ENCODE measurements around the gene NADK. TPM values are rescaled to one million over a fixed set of nuclear protein-coding genes. Genes with fewer than 3 reads are reported as not detected.

Gene NADK
- total RNA-seq, 1 experiment from 2014 or later, result 86.2 TPM

GRCh38 chr1:1804301-1804700, 26.0 kb upstream of the NADK start:
- intact Hi-C loops (cut with micrococcal nuclease; ENCODE audit: unreplicated experiment), result no loop called here
- Histone ChIP-seq H3K27ac (ENCODE audit: low read depth, low read length, poor library complexity, severe bottlenecking) (no peak overlapping the region), H3K36me3 (ENCODE audit: insufficient read depth, low read length, poor library complexity, severe bottlenecking) (peaks cover 70% of the 10 kb centered on the region), H3K27me3 (replicated peaks; ENCODE audit: insufficient read depth, low read depth, low read length, poor library complexity) (no peaks in the 10 kb centered on the region), H3K4me1 (ENCODE audit: insufficient read depth, low read length, poor library complexity, severe bottlenecking) (no peaks in the 10 kb centered on the region), H3K4me3 (ENCODE audit: low read depth, low read length, poor library complexity, severe bottlenecking) (no peak overlapping the region), H3K9me3 (ENCODE audit: low read depth, low read length, poor library complexity, severe bottlenecking) (no peaks in the 10 kb centered on the region)
- TF ChIP-seq EZH2 (IDR thresholded peaks at IDR 0.05; ENCODE audit: borderline replicate concordance, low read depth, low read length, poor library complexity, severe bottlenecking) (no peak), CTCF (conservative IDR thresholded peaks at IDR 0.05; ENCODE audit: low read depth, low read length) (no peak)
- CTCF ChIA-PET, result no interaction called here
- no peak for DNase-seq (ENCODE audit: low spot score)
- POLR2A ChIA-PET (ENCODE audit: low non-redundant PET), result no interaction called here
- no TSS peak for BruUV-seq (replicated peaks)

GRCh38 chr1:1802871-1803270, 24.6 kb upstream of the NADK start:
- TF ChIP-seq CTCF (conservative IDR thresholded peaks at IDR 0.05; ENCODE audit: low read depth, low read length) (no peak), EZH2 (IDR thresholded peaks at IDR 0.05; ENCODE audit: borderline replicate concordance, low read depth, low read length, poor library complexity, severe bottlenecking) (no peak)
- DNase-seq (ENCODE audit: low spot score), result no peak
- H3K4me3 ChIP-seq (ENCODE audit: low read depth, low read length, poor library complexity, severe bottlenecking), result no peak overlapping the region
- no peaks in the 10 kb centered on the region for H3K9me3 ChIP-seq (ENCODE audit: low read depth, low read length, poor library complexity, severe bottlenecking)
- no peaks in the 10 kb centered on the region for H3K4me1 ChIP-seq (ENCODE audit: insufficient read depth, low read length, poor library complexity, severe bottlenecking)
- H3K27ac ChIP-seq (ENCODE audit: low read depth, low read length, poor library complexity, severe bottlenecking), result no peak overlapping the region
- no peaks in the 10 kb centered on the region for H3K27me3 ChIP-seq (replicated peaks; ENCODE audit: insufficient read depth, low read depth, low read length, poor library complexity)
- H3K36me3 ChIP-seq (ENCODE audit: insufficient read depth, low read length, poor library complexity, severe bottlenecking), result peaks cover 80% of the 10 kb centered on the region
- CTCF ChIA-PET, result no interaction called here
- POLR2A ChIA-PET (ENCODE audit: low non-redundant PET), result no interaction called here
- BruUV-seq (replicated peaks), result no TSS peak
- intact Hi-C loops (cut with micrococcal nuclease; ENCODE audit: unreplicated experiment), result no loop called here

DNA sequence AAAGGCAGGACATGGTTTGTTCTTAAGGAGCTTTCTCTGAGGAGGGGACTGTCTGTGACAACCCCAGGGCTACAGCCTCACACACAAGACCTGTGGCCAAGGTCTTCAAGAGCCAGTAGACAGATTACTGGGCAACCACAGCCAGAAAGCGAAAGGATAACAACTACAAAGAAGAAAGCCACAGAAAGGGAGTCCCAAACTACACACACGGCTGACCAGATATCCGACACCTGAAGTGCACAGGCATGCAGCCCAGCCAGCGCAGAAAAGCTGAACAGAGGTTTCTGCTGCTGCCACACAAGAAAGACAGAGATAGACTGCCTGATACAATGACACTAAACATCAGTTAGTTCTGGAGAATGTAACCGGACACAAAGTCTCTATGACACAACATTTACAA, 21.4 kb upstream of the NADK start:
- CTCF ChIA-PET, result no interaction called here
- intact Hi-C loops (cut with micrococcal nuclease; ENCODE audit: unreplicated experiment), result no loop called here
- Histone ChIP-seq H3K9me3 (ENCODE audit: low read depth, low read length, poor library complexity, severe bottlenecking) (no peaks in the 10 kb centered on the region), H3K4me1 (ENCODE audit: insufficient read depth, low read length, poor library complexity, severe bottlenecking) (no peaks in the 10 kb centered on the region), H3K27ac (ENCODE audit: low read depth, low read length, poor library complexity, severe bottlenecking) (peak overlapping the region; percentile 13), H3K36me3 (ENCODE audit: insufficient read depth, low read length, poor library complexity, severe bottlenecking) (peaks cover 79% of the 10 kb centered on the region), H3K27me3 (replicated peaks; ENCODE audit: insufficient read depth, low read depth, low read length, poor library complexity) (no peaks in the 10 kb centered on the region), H3K4me3 (ENCODE audit: low read depth, low read length, poor library complexity, severe bottlenecking) (no peak overlapping the region)
- TF ChIP-seq EZH2 (IDR thresholded peaks at IDR 0.05; ENCODE audit: borderline replicate concordance, low read depth, low read length, poor library complexity, severe bottlenecking), result no peak
- TF ChIP-seq CTCF (conservative IDR thresholded peaks at IDR 0.05; ENCODE audit: low read depth, low read length), result no peak
- no peak for DNase-seq (ENCODE audit: low spot score)
- POLR2A ChIA-PET (ENCODE audit: low non-redundant PET), result no interaction called here
- BruUV-seq (replicated peaks), result no TSS peak

All from A673 (cell line).